ENCODE results near the gene EEIG2.

DNA sequence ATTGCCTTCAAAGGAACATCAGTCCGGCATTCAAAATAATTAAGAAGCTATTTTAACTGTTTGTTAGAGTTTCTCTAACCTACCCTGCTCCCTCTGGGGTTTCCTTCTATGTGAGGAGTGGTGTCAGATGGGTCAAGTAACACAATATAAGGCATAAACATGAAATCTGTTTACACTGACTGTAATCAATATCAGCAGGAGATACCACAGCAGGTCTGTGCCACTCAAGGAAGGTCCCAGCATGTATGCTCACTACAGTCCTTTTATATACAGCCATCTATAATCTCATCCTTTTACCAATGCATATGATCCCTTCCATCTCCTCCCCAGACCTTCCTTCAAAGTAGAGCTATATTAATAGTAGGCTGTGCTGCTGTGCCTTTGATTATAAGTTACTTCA lies 25.4 kb downstream of the EEIG2 start:
- TF ChIP-seq EP300 (IDR thresholded peaks at IDR 0.05; ENCODE audit: borderline replicate concordance in 1 of 2, low read depth in 1 of 2, low read length in 1 of 2): no peak
- TF ChIP-seq POLR2AphosphoS5 (IDR thresholded peaks at IDR 0.05; ENCODE audit: low read depth, low read length): no peak
- TF ChIP-seq SMC3 (IDR thresholded peaks at IDR 0.05; ENCODE audit: low read depth, low read length): no peak
- TF ChIP-seq CTCF (IDR thresholded peaks at IDR 0.05): no peak
- TF ChIP-seq RAD21 (IDR thresholded peaks at IDR 0.05; ENCODE audit: low read length): no peak

Measured in SK-N-SH (cell line).